ENCODE data around the gene KLHL10. TPM values are rescaled to one million over a fixed set of nuclear protein-coding genes. Genes with fewer than 3 reads are reported as not detected.

KLHL10 gene
- total and polyA plus RNA-seq, 9 of the 15 experiments (the other 6 are each of a cell fraction or from before 2014, with no cell fraction given) = 0.06 to 0.56 (median 0.12) TPM; not detected in 5

DNA sequence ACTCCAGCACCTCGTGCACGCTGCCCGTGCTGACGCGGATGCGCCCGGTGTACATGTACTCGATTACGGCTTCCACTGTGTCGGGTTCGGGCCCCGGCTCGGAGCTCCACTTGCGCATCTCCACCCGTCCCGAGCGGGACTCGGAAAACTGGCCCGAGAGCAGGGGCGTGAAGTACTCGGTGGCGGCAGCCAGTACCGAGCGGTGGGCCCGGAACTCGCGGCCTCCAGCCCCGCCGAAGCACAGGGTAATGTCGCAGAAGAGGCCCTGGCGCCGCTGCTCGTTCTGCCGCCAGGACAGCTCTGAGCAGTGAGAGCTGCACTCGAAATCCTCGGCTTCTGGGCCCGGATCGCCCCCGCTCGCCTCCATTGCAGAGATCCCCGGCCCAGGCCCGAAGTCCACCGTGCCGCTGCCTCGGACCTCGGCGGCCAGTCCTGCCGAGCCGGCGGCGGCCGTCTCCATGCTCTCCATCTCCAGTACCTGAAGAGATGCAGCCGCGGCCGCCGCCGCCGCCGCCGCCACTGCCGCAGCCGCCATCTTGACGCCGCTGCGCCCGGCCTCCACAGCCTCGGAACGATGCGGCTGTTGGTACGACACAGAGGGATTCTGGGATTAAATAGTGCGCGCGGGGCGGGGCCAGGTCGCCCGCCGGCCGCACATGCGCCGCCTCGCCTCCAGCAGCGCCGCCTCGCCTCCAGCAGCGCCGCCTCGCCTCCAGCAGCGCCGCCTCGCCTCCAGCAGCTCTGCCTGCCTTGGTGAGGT, 27.4 kb downstream of the KLHL10 start, which contains the start of gene KLHL11 (continued):
- TF ChIP-seq, protein P1, sequence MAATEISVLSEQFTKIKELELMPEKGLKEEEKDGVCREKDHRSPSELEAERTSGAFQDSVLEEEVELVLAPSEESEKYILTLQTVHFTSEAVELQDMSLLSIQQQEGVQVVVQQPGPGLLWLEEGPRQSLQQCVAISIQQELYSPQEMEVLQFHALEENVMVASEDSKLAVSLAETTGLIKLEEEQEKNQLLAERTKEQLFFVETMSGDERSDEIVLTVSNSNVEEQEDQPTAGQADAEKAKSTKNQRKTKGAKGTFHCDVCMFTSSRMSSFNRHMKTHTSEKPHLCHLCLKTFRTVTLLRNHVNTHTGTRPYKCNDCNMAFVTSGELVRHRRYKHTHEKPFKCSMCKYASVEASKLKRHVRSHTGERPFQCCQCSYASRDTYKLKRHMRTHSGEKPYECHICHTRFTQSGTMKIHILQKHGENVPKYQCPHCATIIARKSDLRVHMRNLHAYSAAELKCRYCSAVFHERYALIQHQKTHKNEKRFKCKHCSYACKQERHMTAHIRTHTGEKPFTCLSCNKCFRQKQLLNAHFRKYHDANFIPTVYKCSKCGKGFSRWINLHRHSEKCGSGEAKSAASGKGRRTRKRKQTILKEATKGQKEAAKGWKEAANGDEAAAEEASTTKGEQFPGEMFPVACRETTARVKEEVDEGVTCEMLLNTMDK (IDR thresholded peaks at IDR 0.05; ENCODE audit: borderline replicate concordance, insufficient read depth, low read depth, low read length, poor library complexity, severe bottlenecking) = peak; percentile 7
- TF ChIP-seq, protein P2, sequence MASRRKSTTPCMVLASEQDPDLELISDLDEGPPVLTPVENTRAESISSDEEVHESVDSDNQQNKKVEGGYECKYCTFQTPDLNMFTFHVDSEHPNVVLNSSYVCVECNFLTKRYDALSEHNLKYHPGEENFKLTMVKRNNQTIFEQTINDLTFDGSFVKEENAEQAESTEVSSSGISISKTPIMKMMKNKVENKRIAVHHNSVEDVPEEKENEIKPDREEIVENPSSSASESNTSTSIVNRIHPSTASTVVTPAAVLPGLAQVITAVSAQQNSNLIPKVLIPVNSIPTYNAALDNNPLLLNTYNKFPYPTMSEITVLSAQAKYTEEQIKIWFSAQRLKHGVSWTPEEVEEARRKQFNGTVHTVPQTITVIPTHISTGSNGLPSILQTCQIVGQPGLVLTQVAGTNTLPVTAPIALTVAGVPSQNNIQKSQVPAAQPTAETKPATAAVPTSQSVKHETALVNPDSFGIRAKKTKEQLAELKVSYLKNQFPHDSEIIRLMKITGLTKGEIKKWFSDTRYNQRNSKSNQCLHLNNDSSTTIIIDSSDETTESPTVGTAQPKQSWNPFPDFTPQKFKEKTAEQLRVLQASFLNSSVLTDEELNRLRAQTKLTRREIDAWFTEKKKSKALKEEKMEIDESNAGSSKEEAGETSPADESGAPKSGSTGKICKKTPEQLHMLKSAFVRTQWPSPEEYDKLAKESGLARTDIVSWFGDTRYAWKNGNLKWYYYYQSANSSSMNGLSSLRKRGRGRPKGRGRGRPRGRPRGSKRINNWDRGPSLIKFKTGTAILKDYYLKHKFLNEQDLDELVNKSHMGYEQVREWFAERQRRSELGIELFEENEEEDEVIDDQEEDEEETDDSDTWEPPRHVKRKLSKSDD (conservative IDR thresholded peaks at IDR 0.05; ENCODE audit: low read length) = no peak
- no peak for TF ChIP-seq E2F3 (CRISPR knock-in tag; IDR thresholded peaks at IDR 0.05)
- TF ChIP-seq, protein P3, sequence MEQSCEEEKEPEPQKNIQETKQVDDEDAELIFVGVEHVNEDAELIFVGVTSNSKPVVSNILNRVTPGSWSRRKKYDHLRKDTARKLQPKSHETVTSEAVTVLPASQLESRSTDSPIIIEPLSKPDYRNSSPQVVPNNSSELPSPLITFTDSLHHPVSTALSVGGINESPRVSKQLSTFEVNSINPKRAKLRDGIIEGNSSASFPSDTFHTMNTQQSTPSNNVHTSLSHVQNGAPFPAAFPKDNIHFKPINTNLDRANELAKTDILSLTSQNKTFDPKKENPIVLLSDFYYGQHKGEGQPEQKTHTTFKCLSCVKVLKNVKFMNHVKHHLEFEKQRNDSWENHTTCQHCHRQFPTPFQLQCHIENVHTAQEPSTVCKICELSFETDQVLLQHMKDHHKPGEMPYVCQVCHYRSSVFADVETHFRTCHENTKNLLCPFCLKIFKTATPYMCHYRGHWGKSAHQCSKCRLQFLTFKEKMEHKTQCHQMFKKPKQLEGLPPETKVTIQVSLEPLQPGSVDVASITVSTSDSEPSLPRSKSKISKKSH (CRISPR knock-in tag; IDR thresholded peaks at IDR 0.05) = no peak
- TF ChIP-seq, protein P4, sequence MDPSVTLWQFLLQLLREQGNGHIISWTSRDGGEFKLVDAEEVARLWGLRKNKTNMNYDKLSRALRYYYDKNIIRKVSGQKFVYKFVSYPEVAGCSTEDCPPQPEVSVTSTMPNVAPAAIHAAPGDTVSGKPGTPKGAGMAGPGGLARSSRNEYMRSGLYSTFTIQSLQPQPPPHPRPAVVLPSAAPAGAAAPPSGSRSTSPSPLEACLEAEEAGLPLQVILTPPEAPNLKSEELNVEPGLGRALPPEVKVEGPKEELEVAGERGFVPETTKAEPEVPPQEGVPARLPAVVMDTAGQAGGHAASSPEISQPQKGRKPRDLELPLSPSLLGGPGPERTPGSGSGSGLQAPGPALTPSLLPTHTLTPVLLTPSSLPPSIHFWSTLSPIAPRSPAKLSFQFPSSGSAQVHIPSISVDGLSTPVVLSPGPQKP (CRISPR knock-in tag; IDR thresholded peaks at IDR 0.05) = no peak
- TF ChIP-seq HCFC1 (IDR thresholded peaks at IDR 0.05; ENCODE audit: low read depth, low read length) = peak; percentile 57
- TF ChIP-seq, protein P5, sequence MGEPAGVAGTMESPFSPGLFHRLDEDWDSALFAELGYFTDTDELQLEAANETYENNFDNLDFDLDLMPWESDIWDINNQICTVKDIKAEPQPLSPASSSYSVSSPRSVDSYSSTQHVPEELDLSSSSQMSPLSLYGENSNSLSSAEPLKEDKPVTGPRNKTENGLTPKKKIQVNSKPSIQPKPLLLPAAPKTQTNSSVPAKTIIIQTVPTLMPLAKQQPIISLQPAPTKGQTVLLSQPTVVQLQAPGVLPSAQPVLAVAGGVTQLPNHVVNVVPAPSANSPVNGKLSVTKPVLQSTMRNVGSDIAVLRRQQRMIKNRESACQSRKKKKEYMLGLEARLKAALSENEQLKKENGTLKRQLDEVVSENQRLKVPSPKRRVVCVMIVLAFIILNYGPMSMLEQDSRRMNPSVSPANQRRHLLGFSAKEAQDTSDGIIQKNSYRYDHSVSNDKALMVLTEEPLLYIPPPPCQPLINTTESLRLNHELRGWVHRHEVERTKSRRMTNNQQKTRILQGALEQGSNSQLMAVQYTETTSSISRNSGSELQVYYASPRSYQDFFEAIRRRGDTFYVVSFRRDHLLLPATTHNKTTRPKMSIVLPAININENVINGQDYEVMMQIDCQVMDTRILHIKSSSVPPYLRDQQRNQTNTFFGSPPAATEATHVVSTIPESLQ (CRISPR knock-in tag; IDR thresholded peaks at IDR 0.05) = no peak
- TF ChIP-seq, protein P6, sequence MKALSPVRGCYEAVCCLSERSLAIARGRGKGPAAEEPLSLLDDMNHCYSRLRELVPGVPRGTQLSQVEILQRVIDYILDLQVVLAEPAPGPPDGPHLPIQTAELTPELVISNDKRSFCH (CRISPR knock-in tag; IDR thresholded peaks at IDR 0.05) = no peak
- TF ChIP-seq, protein P6 (tag; IDR thresholded peaks at IDR 0.05) = 0 out of 2 replicates have a peak, but pooled peaks have one; percentile 20
- TF ChIP-seq, protein P7, sequence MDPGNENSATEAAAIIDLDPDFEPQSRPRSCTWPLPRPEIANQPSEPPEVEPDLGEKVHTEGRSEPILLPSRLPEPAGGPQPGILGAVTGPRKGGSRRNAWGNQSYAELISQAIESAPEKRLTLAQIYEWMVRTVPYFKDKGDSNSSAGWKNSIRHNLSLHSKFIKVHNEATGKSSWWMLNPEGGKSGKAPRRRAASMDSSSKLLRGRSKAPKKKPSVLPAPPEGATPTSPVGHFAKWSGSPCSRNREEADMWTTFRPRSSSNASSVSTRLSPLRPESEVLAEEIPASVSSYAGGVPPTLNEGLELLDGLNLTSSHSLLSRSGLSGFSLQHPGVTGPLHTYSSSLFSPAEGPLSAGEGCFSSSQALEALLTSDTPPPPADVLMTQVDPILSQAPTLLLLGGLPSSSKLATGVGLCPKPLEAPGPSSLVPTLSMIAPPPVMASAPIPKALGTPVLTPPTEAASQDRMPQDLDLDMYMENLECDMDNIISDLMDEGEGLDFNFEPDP (CRISPR knock-in tag; IDR thresholded peaks at IDR 0.05) = no peak
- TF ChIP-seq MEIS2 (IDR thresholded peaks at IDR 0.05; ENCODE audit: partially characterized antibody) = peak; percentile 81
- TF ChIP-seq RBM14 (IDR thresholded peaks at IDR 0.05; ENCODE audit: borderline replicate concordance, insufficient read depth, low read depth, low read length) = no peak
- no peak for TF ChIP-seq CHD1 (IDR thresholded peaks at IDR 0.05; ENCODE audit: low read length)

Data from K562 (cell line).